ENCODE measurements around the gene ZNF615.
"Not testable (repeated sequence)": the region's sequence is repeated elsewhere in the genome, so short reads cannot be mapped to it uniquely, and the experiment has no call there.

Gene ZNF615

GRCh38 chr19:51993422-51993821, 14.6 kb downstream of the ZNF615 start:
- no peak overlapping the region for H3K23ac ChIP-seq (ENCODE audit: low read depth, low read length, poor library complexity)
- H3K36me3 ChIP-seq (replicated peaks in 1 of 2; ENCODE audit: control insufficient read depth in 2 of 2, insufficient read depth in 2 of 2, low read length in 2 of 2), result peaks cover 22 to 68% of the 10 kb centered on the region in 2 donors
- no peak overlapping the region for H3K27ac ChIP-seq (replicated peaks; ENCODE audit: low read length)
- H3K27me3 ChIP-seq (ENCODE audit: control insufficient read depth in 3 of 3, insufficient read depth in 3 of 3, low read depth in 1 of 3, low read length in 3 of 3), result no peaks in the 10 kb centered on the region
- no peaks in the 10 kb centered on the region for H3K79me1 ChIP-seq (ENCODE audit: low read depth, low read length)
- no peak overlapping the region for H2BK5ac ChIP-seq (ENCODE audit: low read length)
- WGBS, 2 donors (ENCODE audit: extremely low coverage in 2 of 2, insufficient read length in 2 of 2, insufficient replicate concordance in 1 of 2), result no CpG with 5 or more reads among the region's 10 CpGs
- H3K4me3 ChIP-seq (ENCODE audit: low read length in 2 of 2), result no peak overlapping the region
- no peak overlapping the region for H2AFZ ChIP-seq (ENCODE audit: low read length)
- H2AK5ac ChIP-seq (ENCODE audit: low read depth, low read length), result no peak overlapping the region
- no peak overlapping the region for H3K18ac ChIP-seq (ENCODE audit: low read length)
- H4K91ac ChIP-seq (ENCODE audit: low read depth, low read length, poor library complexity), result no peak overlapping the region
- no peak overlapping the region for H3K4me2 ChIP-seq (ENCODE audit: insufficient read depth, low read length, poor library complexity, severe bottlenecking)
- no peak overlapping the region for H3K14ac ChIP-seq (ENCODE audit: low read length)
- H3K9ac ChIP-seq (ENCODE audit: low read depth, low read length, poor library complexity), result no peak overlapping the region
- no peak for DNase-seq (ENCODE audit: low spot score)
- no peak overlapping the region for H4K8ac ChIP-seq (ENCODE audit: low read depth, low read length)
- no peak overlapping the region for H2BK12ac ChIP-seq (ENCODE audit: low read length)
- H2BK15ac ChIP-seq (ENCODE audit: low read length), result no peak overlapping the region
- H3K4me1 ChIP-seq (ENCODE audit: control insufficient read depth in 2 of 2, insufficient read depth in 1 of 2, low read depth in 1 of 2, low read length in 2 of 2), result no peaks in the 10 kb centered on the region
- H3K4ac ChIP-seq (ENCODE audit: low read length), result no peak overlapping the region
- H3K9me3 ChIP-seq (replicated peaks in 1 of 2; ENCODE audit: control insufficient read depth in 2 of 2, insufficient read depth in 1 of 2, low read depth in 1 of 2, low read length in 2 of 2), result peaks cover 31 to 90% of the 10 kb centered on the region in 2 donors
- no peak overlapping the region for H2BK120ac ChIP-seq (ENCODE audit: low read depth, low read length)

- H3K4me2 ChIP-seq (ENCODE audit: insufficient read depth, low read length, poor library complexity, severe bottlenecking), result peak within 1 kb of the TSS; percentile 91
- peaks cover 3% of the 10 kb centered on the region for H3K79me1 ChIP-seq (ENCODE audit: low read depth, low read length)
- H2BK120ac ChIP-seq (ENCODE audit: low read depth, low read length), result no peak within 1 kb of the TSS
- H4K8ac ChIP-seq (ENCODE audit: low read depth, low read length), result peak within 1 kb of the TSS; percentile 94
- no peak within 1 kb of the TSS for H3K23ac ChIP-seq (ENCODE audit: low read depth, low read length, poor library complexity)
- H3K36me3 ChIP-seq (replicated peaks in 1 of 2; ENCODE audit: control insufficient read depth in 2 of 2, insufficient read depth in 2 of 2, low read length in 2 of 2), result peaks cover 0 to 4% of the 10 kb centered on the region in 2 donors
- peak within 1 kb of the TSS; percentile 86 to 93 for H3K4me3 ChIP-seq (ENCODE audit: low read length in 2 of 2)
- WGBS, 2 donors (ENCODE audit: extremely low coverage in 2 of 2, insufficient read length in 2 of 2, insufficient replicate concordance in 1 of 2), result no CpG with 5 or more reads among the region's 33 CpGs
- no peak within 1 kb of the TSS for H2BK15ac ChIP-seq (ENCODE audit: low read length)
- no peak within 1 kb of the TSS for H4K91ac ChIP-seq (ENCODE audit: low read depth, low read length, poor library complexity)
- H3K4ac ChIP-seq (ENCODE audit: low read length), result no peak within 1 kb of the TSS
- no peak within 1 kb of the TSS for H3K14ac ChIP-seq (ENCODE audit: low read length)
- no peak within 1 kb of the TSS for H2BK12ac ChIP-seq (ENCODE audit: low read length)
- H2BK5ac ChIP-seq (ENCODE audit: low read length), result no peak within 1 kb of the TSS
- H3K27ac ChIP-seq (replicated peaks; ENCODE audit: low read length), result no peak within 1 kb of the TSS
- peak within 1 kb of the TSS; percentile 90 for H2AFZ ChIP-seq (ENCODE audit: low read length)
- no peaks in the 10 kb centered on the region for H3K27me3 ChIP-seq (ENCODE audit: control insufficient read depth in 3 of 3, insufficient read depth in 3 of 3, low read depth in 1 of 3, low read length in 3 of 3)
- H3K9me3 ChIP-seq (replicated peaks in 1 of 2; ENCODE audit: control insufficient read depth in 2 of 2, insufficient read depth in 1 of 2, low read depth in 1 of 2, low read length in 2 of 2), result peaks cover 6 to 43% of the 10 kb centered on the region in 2 donors
- peak within 1 kb of the TSS; percentile 5 for H2AK5ac ChIP-seq (ENCODE audit: low read depth, low read length)
- DNase-seq (ENCODE audit: low spot score), result peak; percentile 71
- no peak within 1 kb of the TSS for H3K18ac ChIP-seq (ENCODE audit: low read length)
- peak within 1 kb of the TSS; percentile 86 for H3K9ac ChIP-seq (ENCODE audit: low read depth, low read length, poor library complexity)
- H3K4me1 ChIP-seq (ENCODE audit: control insufficient read depth in 2 of 2, insufficient read depth in 1 of 2, low read depth in 1 of 2, low read length in 2 of 2), result peaks cover 0 to 3% of the 10 kb centered on the region in 2 donors
Measured at GRCh38 chr19:51986309-51987291, 21.4 kb downstream of the ZNF615 start, which contains the start of gene ZNF350. Gene ZNF350 (minus strand): TSS chr19:51986840. CDS start chr19:51974360, 12,480 bp downstream.

GRCh38 chr19:51983361-51983760, 24.6 kb downstream of the ZNF615 start:
- Histone ChIP-seq H3K23ac (ENCODE audit: low read depth, low read length, poor library complexity) (no peak overlapping the region), H2BK12ac (ENCODE audit: low read length) (no peak overlapping the region), H3K4me3 (ENCODE audit: low read length in 2 of 2) (no peak overlapping the region), H2AK5ac (ENCODE audit: low read depth, low read length) (no peak overlapping the region), H3K9me3 (replicated peaks in 1 of 2; ENCODE audit: control insufficient read depth in 2 of 2, insufficient read depth in 1 of 2, low read depth in 1 of 2, low read length in 2 of 2) (peaks cover 4 to 44% of the 10 kb centered on the region in 2 donors), H2BK5ac (ENCODE audit: low read length) (no peak overlapping the region), H2AFZ (ENCODE audit: low read length) (no peak overlapping the region), H3K79me1 (ENCODE audit: low read depth, low read length) (peaks cover 5% of the 10 kb centered on the region), H3K14ac (ENCODE audit: low read length) (no peak overlapping the region), H3K9ac (ENCODE audit: low read depth, low read length, poor library complexity) (no peak overlapping the region), H3K4ac (ENCODE audit: low read length) (no peak overlapping the region), H2BK15ac (ENCODE audit: low read length) (no peak overlapping the region), H2BK120ac (ENCODE audit: low read depth, low read length) (no peak overlapping the region), H3K27me3 (ENCODE audit: control insufficient read depth in 3 of 3, insufficient read depth in 3 of 3, low read depth in 1 of 3, low read length in 3 of 3) (no peaks in the 10 kb centered on the region), H3K4me2 (ENCODE audit: insufficient read depth, low read length, poor library complexity, severe bottlenecking) (no peak overlapping the region), H4K91ac (ENCODE audit: low read depth, low read length, poor library complexity) (no peak overlapping the region), H3K27ac (replicated peaks; ENCODE audit: low read length) (no peak overlapping the region), H4K8ac (ENCODE audit: low read depth, low read length) (no peak overlapping the region), H3K4me1 (ENCODE audit: control insufficient read depth in 2 of 2, insufficient read depth in 1 of 2, low read depth in 1 of 2, low read length in 2 of 2) (peaks cover 0 to 3% of the 10 kb centered on the region in 2 donors), H3K18ac (ENCODE audit: low read length) (no peak overlapping the region), H3K36me3 (replicated peaks in 1 of 2; ENCODE audit: control insufficient read depth in 2 of 2, insufficient read depth in 2 of 2, low read length in 2 of 2) (no peaks in the 10 kb centered on the region)
- DNase-seq (ENCODE audit: low spot score), result no peak
- WGBS, 2 donors (ENCODE audit: extremely low coverage in 2 of 2, insufficient read length in 2 of 2, insufficient replicate concordance in 1 of 2), result no CpG with 5 or more reads among the region's 4 CpGs

GRCh38 chr19:51980926-51981325, 27.1 kb downstream of the ZNF615 start:
- peaks cover 4 to 49% of the 10 kb centered on the region in 2 donors for H3K9me3 ChIP-seq (replicated peaks in 1 of 2; ENCODE audit: control insufficient read depth in 2 of 2, insufficient read depth in 1 of 2, low read depth in 1 of 2, low read length in 2 of 2)
- H2BK120ac ChIP-seq (ENCODE audit: low read depth, low read length); H3K4me3 ChIP-seq (ENCODE audit: low read length in 2 of 2); H3K36me3 ChIP-seq (replicated peaks in 1 of 2; ENCODE audit: control insufficient read depth in 2 of 2, insufficient read depth in 2 of 2, low read length in 2 of 2); H2BK12ac ChIP-seq (ENCODE audit: low read length); H3K14ac ChIP-seq (ENCODE audit: low read length); H3K4me1 ChIP-seq (ENCODE audit: control insufficient read depth in 2 of 2, insufficient read depth in 1 of 2, low read depth in 1 of 2, low read length in 2 of 2); H2BK15ac ChIP-seq (ENCODE audit: low read length); H4K8ac ChIP-seq (ENCODE audit: low read depth, low read length); H3K79me1 ChIP-seq (ENCODE audit: low read depth, low read length); H3K27ac ChIP-seq (replicated peaks; ENCODE audit: low read length); H3K18ac ChIP-seq (ENCODE audit: low read length); H3K23ac ChIP-seq (ENCODE audit: low read depth, low read length, poor library complexity); H2BK5ac ChIP-seq (ENCODE audit: low read length); H4K91ac ChIP-seq (ENCODE audit: low read depth, low read length, poor library complexity); H2AK5ac ChIP-seq (ENCODE audit: low read depth, low read length); H3K4me2 ChIP-seq (ENCODE audit: insufficient read depth, low read length, poor library complexity, severe bottlenecking); DNase-seq (ENCODE audit: low spot score); H3K4ac ChIP-seq (ENCODE audit: low read length); H3K9ac ChIP-seq (ENCODE audit: low read depth, low read length, poor library complexity); H2AFZ ChIP-seq (ENCODE audit: low read length); H3K27me3 ChIP-seq (ENCODE audit: control insufficient read depth in 3 of 3, insufficient read depth in 3 of 3, low read depth in 1 of 3, low read length in 3 of 3): not testable (repeated sequence)
- no CpG with 5 or more reads among the region's 6 CpGs for WGBS, 2 donors (ENCODE audit: extremely low coverage in 2 of 2, insufficient read length in 2 of 2, insufficient replicate concordance in 1 of 2)
